ENCODE data around the gene TRIM28.
"Not testable (repeated sequence)": the region's sequence is repeated elsewhere in the genome, so short reads cannot be mapped to it uniquely, and the experiment has no call there.

The TRIM28 gene

GRCh38 chr19:58561373-58562121, 17.7 kb downstream of the TRIM28 start:
- no peak for DNase-seq

GRCh38 chr19:58562122-58563033, 18.5 kb downstream of the TRIM28 start:
- no peak for DNase-seq

GRCh38 chr19:58563034-58563573, 19.2 kb downstream of the TRIM28 start:
- no peak for DNase-seq

GRCh38 chr19:58563823-58564222, 20.0 kb downstream of the TRIM28 start:
- no peak for DNase-seq

- DNase-seq, result no peak
Measured at GRCh38 chr19:58566989-58567388, 23.1 kb downstream of the TRIM28 start.

GRCh38 chr19:58568453-58569130, 24.7 kb downstream of the TRIM28 start:
- no peak for DNase-seq

- DNase-seq, result no peak
Measured at GRCh38 chr19:58569191-58569942, 25.5 kb downstream of the TRIM28 start.

GRCh38 chr19:58569943-58570670, 26.2 kb downstream of the TRIM28 start:
- no peak for DNase-seq

- DNase-seq, result no peak
Measured at GRCh38 chr19:58570770-58571574, 27.1 kb downstream of the TRIM28 start.

- no peak for DNase-seq
Measured at GRCh38 chr19:58571575-58571947, 27.7 kb downstream of the TRIM28 start.

- no peak for DNase-seq
Measured at GRCh38 chr19:58572026-58572817, 28.4 kb downstream of the TRIM28 start.

GRCh38 chr19:58572818-58573657, 29.2 kb downstream of the TRIM28 start, which contains the start of gene MZF1:
MZF1 (minus strand) TSS chr19:58573335; CDS start chr19:58571389, 1,946 bp downstream.
- DNase-seq, result no peak

GRCh38 chr19:58573658-58574164, 29.8 kb downstream of the TRIM28 start:
- DNase-seq, result no peak

- DNase-seq, result no peak
Measured at GRCh38 chr19:58575183-58576041, 31.5 kb downstream of the TRIM28 start.

- DNase-seq, result not testable (repeated sequence)
Measured at GRCh38 chr19:58577581-58577980, 33.7 kb downstream of the TRIM28 start.

- DNase-seq, result no peak
Measured at GRCh38 chr19:58578012-58578925, 34.4 kb downstream of the TRIM28 start.
